HG03342 (cell line): ENCODE data around the gene KRT80.

Experiments used
- ATAC-seq: cut with Tn5 transposase; IDR thresholded peaks from one replicate; pipeline ENCODE4 v1.9.1; 2021; ENCODE audit warnings: mild to moderate bottlenecking, moderate library complexity; ENCODE audit not compliant: unreplicated experiment

Gene KRT80

GRCh38 chr12:52141875-52142274 lies 49.9 kb downstream of the KRT80 start:
- ATAC-seq: no peak

GRCh38 chr12:52141306-52141705 lies 50.5 kb downstream of the KRT80 start:
- no peak for ATAC-seq

DNA sequence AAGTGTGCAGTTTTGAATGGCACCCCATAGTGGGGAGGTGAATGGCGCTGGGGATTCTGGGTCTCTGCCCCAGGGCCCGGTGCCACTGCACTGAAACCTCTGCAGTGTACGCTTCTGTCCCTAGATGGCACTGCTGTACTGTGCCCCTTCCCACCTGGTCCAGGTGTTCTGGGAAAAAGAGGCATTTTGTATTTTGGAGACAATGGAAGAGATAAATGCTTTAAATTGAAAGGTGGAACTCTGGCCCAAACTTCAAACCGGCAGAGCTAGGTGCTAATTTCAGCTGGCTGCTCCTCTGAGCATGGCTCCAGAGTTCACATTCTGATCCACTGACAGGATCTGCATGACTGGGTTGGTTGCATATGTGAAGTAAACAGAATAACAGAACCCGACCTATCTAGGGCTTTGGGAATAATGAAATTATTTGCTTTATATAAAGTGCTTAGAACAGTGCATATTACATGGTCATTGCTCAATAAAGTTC lies 52.2 kb downstream of the KRT80 start:
- ATAC-seq: no peak

GRCh38 chr12:52139147-52139546 lies 52.7 kb downstream of the KRT80 start:
- ATAC-seq: no peak

DNA sequence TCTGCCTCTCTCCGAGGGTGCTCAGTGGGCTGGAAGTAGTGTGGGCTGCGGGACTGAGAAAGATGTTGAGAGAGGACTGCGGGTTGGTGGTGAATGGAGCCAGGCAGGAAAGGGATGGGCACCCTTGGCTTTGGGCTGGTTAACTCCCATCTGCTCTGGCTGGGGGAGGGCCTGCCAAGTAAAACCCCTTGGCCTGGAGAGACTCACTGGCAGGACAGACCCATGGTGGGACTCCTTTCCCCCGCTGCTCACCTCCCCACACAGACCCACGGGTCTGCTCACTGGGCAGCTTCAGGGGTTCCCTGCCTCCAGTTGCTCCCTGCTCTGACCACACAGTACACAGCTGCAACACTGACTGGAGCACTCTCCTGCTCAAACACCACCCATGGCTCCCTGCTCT lies 54.1 kb downstream of the KRT80 start:
- ATAC-seq: no peak

DNA sequence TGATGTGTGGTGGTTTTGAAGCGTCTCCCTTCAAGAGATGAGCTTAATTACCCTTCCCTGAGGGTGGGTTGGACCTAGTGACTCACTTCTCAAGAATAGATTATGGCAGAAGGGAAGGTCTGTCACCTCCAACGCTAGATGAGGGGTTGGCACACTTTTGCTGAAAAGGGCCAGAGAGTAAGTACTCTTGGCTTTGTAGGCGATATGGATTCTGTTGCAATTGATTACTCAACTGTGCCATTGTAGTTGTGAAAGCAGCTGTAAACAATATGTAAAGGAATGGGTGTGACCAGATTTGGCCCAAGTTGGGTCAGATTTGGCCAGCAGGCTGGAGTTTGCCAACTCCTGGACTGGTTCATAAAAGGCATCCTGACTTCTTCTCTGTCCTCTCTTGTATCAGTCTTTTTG lies 59.1 kb downstream of the KRT80 start:
- ATAC-seq: no peak

DNA sequence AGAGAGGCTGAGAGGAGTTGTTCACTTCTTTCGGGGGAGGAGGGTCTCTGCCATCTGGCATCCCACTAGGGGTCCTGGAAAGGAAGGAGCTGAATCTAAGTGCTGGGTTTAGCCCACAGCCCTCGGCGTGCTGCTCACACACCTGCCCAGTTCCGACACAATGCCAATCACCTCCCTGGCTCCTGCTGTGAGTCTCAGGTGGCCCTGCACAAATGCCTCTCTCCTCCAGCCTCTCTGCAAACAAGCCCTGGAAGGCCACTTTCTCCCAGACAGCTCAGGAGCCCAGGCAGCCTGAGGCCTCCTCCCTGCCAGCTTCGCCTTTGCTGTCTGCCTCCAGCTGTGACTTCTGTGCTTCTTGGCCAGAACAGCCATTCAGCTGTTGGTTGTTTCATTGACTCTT lies 61.1 kb downstream of the KRT80 start:
- no peak for ATAC-seq

DNA sequence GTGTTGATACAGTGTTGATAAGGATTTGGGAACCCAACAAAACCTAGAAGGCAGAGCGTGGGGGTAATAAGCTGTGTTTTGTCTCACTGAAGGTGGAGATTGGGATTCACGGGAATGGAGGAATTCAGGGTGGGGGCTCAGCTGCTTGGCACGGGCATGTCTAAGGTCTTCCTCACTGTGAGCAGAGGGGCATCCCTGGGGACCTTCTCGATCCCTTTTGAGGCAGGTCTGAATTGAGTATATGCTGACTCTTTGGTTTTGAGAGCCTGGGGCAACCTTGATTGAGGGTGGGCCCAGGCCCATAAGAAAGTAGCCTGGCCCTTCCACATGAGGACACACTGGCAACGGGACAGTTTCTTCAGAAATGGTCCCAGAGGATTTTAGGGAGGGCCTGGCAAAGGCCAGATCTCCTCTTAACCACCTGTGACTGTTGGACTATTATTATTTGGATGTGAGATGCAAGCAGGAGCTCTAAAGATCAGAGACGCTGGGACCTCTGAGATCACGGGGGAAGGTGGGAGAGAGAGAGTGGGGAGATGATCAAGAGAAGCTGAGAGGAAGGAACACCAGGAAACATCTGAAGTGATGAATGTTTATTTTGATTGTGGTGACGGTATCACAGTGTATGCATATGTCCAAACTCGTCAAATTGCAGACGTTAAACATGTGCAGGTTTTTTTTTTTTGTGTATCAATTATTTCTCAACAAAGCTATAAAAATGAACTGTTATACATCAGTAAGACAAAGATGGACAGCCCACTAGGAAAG lies 63.9 kb downstream of the KRT80 start:
- no peak for ATAC-seq

- no peak for ATAC-seq
Observed at GRCh38 chr12:52126605-52127578, 64.9 kb downstream of the KRT80 start.

GRCh38 chr12:52126050-52126604 lies 65.7 kb downstream of the KRT80 start:
- no peak for ATAC-seq

- ATAC-seq: no peak
Observed at GRCh38 chr12:52125476-52125900, 66.3 kb downstream of the KRT80 start.

GRCh38 chr12:52123487-52124186 lies 68.2 kb downstream of the KRT80 start:
- no peak for ATAC-seq

DNA sequence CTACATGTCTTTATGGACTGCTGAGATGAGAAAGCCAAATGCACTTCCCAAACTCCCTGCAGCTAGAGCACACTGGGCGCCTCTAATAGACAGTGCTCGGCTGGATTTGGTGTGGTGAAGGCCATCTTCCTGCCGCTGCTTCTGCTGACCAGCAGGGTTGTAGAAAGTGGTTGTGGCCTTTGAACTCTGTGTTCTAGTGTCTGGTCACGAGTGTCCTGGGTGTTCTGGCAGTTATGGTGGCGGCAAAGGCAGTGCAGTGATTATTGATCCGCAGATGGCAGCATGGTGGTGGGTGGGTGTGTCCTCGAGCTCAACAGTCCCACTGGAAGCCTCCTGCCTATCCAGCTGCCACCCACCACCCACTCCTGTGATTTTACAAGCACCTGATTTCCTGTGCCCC lies 68.9 kb downstream of the KRT80 start:
- ATAC-seq: no peak

- ATAC-seq: no peak
Observed at GRCh38 chr12:52122540-52122871, 69.3 kb downstream of the KRT80 start.

GRCh38 chr12:52121824-52122539 lies 69.8 kb downstream of the KRT80 start:
- no peak for ATAC-seq

DNA sequence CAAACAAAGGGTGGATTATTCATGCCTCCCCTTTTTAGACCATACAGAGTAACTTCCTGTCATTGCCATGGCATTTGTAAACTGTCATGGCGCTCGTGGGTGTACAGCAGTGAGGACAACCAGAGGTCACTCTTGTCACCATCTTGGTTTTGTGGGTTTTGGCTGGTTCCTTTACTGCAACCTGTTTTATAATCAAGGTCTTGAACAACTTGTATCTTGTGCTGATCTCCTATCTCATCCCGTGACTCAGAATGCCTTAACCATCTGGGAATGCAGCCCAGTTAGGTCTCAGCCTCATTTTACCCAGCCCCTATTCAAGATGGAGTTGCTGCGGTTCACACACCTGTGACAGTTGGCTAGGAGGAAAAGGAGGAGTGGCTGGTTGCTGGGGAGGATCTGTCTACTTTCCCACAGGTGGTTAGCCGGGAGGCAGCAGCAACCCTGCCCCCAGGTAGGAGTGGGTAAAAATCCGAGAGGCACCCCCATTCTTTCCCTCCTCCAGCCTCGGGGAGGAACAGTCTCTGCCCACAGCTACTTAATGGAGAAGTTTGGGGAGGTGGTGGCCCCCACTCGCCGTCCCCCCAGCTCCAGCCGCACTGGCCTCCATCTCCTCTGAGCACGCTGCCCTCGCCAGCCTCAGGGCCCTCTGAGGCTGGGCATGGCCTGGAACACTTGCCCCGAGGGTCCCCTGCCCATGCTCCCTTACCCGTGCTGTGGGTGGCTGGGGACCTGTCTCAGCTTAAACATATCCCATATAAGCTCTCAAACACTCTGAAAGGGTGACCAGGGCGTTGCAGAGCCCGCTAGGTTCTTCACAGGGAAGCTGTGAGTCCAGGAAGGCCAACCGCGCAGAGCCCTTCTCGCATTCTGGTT lies 70.6 kb downstream of the KRT80 start:
- no peak for ATAC-seq

DNA sequence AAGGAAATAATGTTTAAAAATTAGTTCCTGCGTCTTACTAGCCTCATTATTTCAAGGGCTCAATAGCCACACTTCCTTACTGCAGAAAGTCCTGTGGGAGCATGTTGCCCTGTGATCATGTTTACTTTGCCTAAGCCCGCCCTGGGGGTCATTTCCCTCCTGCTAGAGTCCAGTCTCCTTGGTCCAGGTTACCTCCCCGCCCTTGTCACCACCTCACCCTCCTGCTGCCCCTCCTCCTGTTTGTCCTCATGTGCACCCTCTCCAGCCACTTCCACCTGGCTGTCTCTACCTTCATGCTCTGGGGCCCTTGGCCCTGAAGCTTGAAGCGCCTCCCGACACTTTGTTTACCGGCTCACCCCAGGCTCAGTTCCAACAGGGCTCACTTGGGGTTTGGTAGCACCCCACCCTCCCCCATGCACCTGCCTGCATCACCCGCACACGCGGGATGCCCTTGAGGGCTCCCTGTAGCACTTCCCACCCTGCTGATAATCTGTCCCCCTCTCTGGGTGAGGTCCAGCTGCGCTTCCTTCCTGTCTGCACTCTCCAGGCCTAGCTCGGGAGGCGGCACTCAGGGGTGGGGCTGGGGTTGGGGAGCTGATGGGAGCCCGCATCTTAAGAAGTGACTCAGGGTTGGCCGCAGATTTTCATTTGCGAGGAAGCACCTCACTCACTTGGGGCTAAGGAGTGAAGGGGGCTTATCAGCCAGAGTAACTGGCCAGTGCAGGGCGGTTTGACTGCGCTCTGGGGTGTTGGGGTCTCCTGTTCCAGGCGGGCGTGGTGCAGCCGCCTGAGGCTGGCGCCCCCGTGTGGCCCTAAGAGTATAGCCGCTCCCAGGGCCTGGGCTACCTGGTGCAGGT lies 72.2 kb downstream of the KRT80 start:
- no peak for ATAC-seq
